GM12801 (cell line): ENCODE measurements around the gene FEM1A.

Experiments
- CTCF ChIP-seq: IDR thresholded peaks from one replicate; pipeline ENCODE4 v1.5.1; 2011; ENCODE audit warnings: control low read depth; ENCODE audit not compliant: insufficient read length; ENCODE audit errors: extremely low read depth

FEM1A gene

GRCh38 chr19:4844348-4845179, 53.0 kb downstream of the FEM1A start:
- TF ChIP-seq CTCF, result no peak

GRCh38 chr19:4847190-4847973, 55.8 kb downstream of the FEM1A start:
- no peak for TF ChIP-seq CTCF

- TF ChIP-seq CTCF, result no peak
Observed at GRCh38 chr19:4849019-4849418, 57.5 kb downstream of the FEM1A start.
